Lung (tissue), 12 donors: ENCODE measurements around the gene TTC1. TPM values are rescaled to one million over a fixed set of nuclear protein-coding genes. Genes with fewer than 3 reads are reported as not detected.

Source experiments
- ATAC-seq: fragments of 200-7000 bp; cut with Tn5 transposase; one replicate; pipeline ENCODE4 v1.9.1; 2020; ENCODE audit warnings: moderate number of reproducible peaks; ENCODE audit not compliant: insufficient read depth, low FRiP score
- DNase-seq, 3 donors: peaks; one replicate each; pipeline ENCODE4 v3.0.0-alpha.2; 2013 to 2017
- H3K27ac ChIP-seq, 2 donors: one replicate each; pipeline ENCODE4 v1.5.1; 2013; ENCODE audit warnings: mild to moderate bottlenecking in 2 of 2, moderate library complexity in 2 of 2, control low read depth in 1 of 2, inconsistent platforms in 1 of 2, low read depth in 1 of 2, low read length in 1 of 2
- H3K27me3 ChIP-seq, 3 donors: one replicate each; pipeline ENCODE4 v1.5.1; 2013; ENCODE audit warnings: low read length in 2 of 3; ENCODE audit not compliant: control insufficient read depth in 3 of 3, insufficient read depth in 3 of 3
- H3K36me3 ChIP-seq, 4 donors: one replicate each; pipeline ENCODE4 v1.5.1; 2013; ENCODE audit warnings: low read length in 4 of 4, mild to moderate bottlenecking in 1 of 4, moderate library complexity in 1 of 4; ENCODE audit not compliant: control insufficient read depth in 4 of 4, insufficient read depth in 4 of 4
- H3K4me1 ChIP-seq, 5 donors: one replicate each; pipeline ENCODE4 v1.5.1; 2013; ENCODE audit warnings: low read length in 5 of 5, mild to moderate bottlenecking in 2 of 5, moderate library complexity in 1 of 5; ENCODE audit not compliant: control insufficient read depth in 5 of 5, insufficient read depth in 5 of 5
- H3K4me3 ChIP-seq: one replicate; pipeline ENCODE4 v1.5.1; 2013; ENCODE audit warnings: mild to moderate bottlenecking, control low read depth, moderate library complexity
- H3K9ac ChIP-seq, 2 donors: one replicate each; pipeline ENCODE4 v1.5.1; 2013; ENCODE audit warnings: low read length in 2 of 2, control low read depth in 1 of 2; ENCODE audit not compliant: insufficient read depth in 1 of 2
- H3K9me3 ChIP-seq, 4 donors: one replicate each; pipeline ENCODE4 v1.5.1; 2013; ENCODE audit warnings: low read length in 3 of 4, mild to moderate bottlenecking in 1 of 4, moderate library complexity in 1 of 4; ENCODE audit not compliant: control insufficient read depth in 4 of 4, insufficient read depth in 3 of 4
- CTCF ChIP-seq: IDR thresholded peaks from 2 replicates; pipeline ENCODE4 v1.5.1; 2012; ENCODE audit warnings: mild to moderate bottlenecking; ENCODE audit errors: control extremely low read depth, extremely low read depth
- WGBS, 2 donors: extraction: QIAGEN DNeasy Blood & Tissue Kit; methylation state at CpG; one replicate each; pipeline ENCODE4 v1.1.7; 2013; 5-methylcytosine and 5-hydroxymethylcytosine counted together
- polyA plus RNA-seq, 2 donors: library from polyadenylated mRNA; stranded (reverse); fragments of 200-250 nt; gene quantifications; one replicate each; pipeline ENCODE4 v1.2.1, GENCODE V29; 2013
- total RNA-seq, 2 donors: library from RNA; depleted of rRNA in 1 of 2; stranded (reverse); fragments of >200 nt in 1 of 2; gene quantifications; one replicate each; pipeline ENCODE4 v1.2.1, GENCODE V29; 2014 to 2021
- donor health status: control.
- donor health status: control.
- donor health status: Bipolar disorder and iron deficiency.
- donor health status: healthy.
- donor health status: DM: yes; HTN: yes; CAD: no.

Gene TTC1
- total and polyA plus RNA-seq, 4 donors, result 37.3 to 47.5 (median 43.1) TPM

- ATAC-seq, result no peak
- DNase-seq, result peak; percentile 35 to 85 (median 82)
- H3K4me3 ChIP-seq, result no peak overlapping the region
- H3K9me3 ChIP-seq, result no peaks in the 10 kb centered on the region
- H3K4me1 ChIP-seq, result peaks cover 0 to 22% (median 2%) of the 10 kb centered on the region in 5 donors
- H3K27me3 ChIP-seq, result no peaks in the 10 kb centered on the region
- no peak for TF ChIP-seq CTCF
- peaks cover 0 to 10% (median 7%) of the 10 kb centered on the region in 4 donors for H3K36me3 ChIP-seq
- peak overlapping the region in 1 of 2 donors; percentile 0 for H3K9ac ChIP-seq
- WGBS, 2 donors, result 50 to 59% methylated on average over 4 of the region's 4 CpGs
- no peak overlapping the region for H3K27ac ChIP-seq
These were observed 12.0 kb downstream of the TTC1 start for GRCh38 chr5:160020964-160021363.

GRCh38 chr5:160021831-160022446 is 13.0 kb downstream of the TTC1 start:
- TF ChIP-seq CTCF, result peak; percentile 79
- peak; percentile 67 to 88 (median 87) for DNase-seq
- ATAC-seq, result no peak
- no peaks in the 10 kb centered on the region for H3K27me3 ChIP-seq
- peaks cover 0 to 8% (median 7%) of the 10 kb centered on the region in 4 donors for H3K36me3 ChIP-seq
- H3K9ac ChIP-seq, result peak overlapping the region in 1 of 2 donors; percentile 24
- H3K4me3 ChIP-seq, result no peak overlapping the region
- 16 to 22% methylated on average over 3 of the region's 3 CpGs for WGBS, 2 donors
- no peak overlapping the region for H3K27ac ChIP-seq
- H3K4me1 ChIP-seq, result peaks cover 0 to 22% (median 2%) of the 10 kb centered on the region in 5 donors
- no peaks in the 10 kb centered on the region for H3K9me3 ChIP-seq

- no peak for ATAC-seq
- Histone ChIP-seq H3K9me3 (no peaks in the 10 kb centered on the region), H3K27me3 (no peaks in the 10 kb centered on the region), H3K36me3 (peaks cover 0 to 11% (median 7%) of the 10 kb centered on the region in 4 donors), H3K4me3 (no peak overlapping the region), H3K9ac (no peak overlapping the region), H3K27ac (no peak overlapping the region), H3K4me1 (peaks cover 0 to 22% (median 2%) of the 10 kb centered on the region in 5 donors)
- no peak for TF ChIP-seq CTCF
- no peak for DNase-seq
- 82 to 86% methylated on average over 11 of the region's 11 CpGs for WGBS, 2 donors
These were observed 14.3 kb downstream of the TTC1 start for GRCh38 chr5:160023007-160023907.
